ENCODE data around the gene EYS.
A peak's percentile ranks its signal among the peaks of the same experiment; 100 is the strongest.

GRCh38 chr6:64012351-64013001 is 1694.5 kb downstream of the EYS start:
- TF ChIP-seq CTCF (IDR thresholded peaks at IDR 0.05) (peak; percentile 34 to 51 (median 42)), POLR2A (IDR thresholded peaks at IDR 0.05) (no peak)
